HG02623 (cell line): ENCODE data around the gene KIF3B.
"Not testable (repeated sequence)": the region's sequence is repeated elsewhere in the genome, so short reads cannot be mapped to it uniquely, and the experiment has no call there.

Source experiments
- ATAC-seq: cut with Tn5 transposase; IDR thresholded peaks from one replicate; pipeline ENCODE4 v1.9.1; 2021; ENCODE audit warnings: moderate library complexity; ENCODE audit not compliant: unreplicated experiment

The KIF3B gene

GRCh38 chr20:32246208-32246607 lies 31.2 kb upstream of the KIF3B start:
- ATAC-seq: not testable (repeated sequence)

GRCh38 chr20:32248043-32248442 lies 29.4 kb upstream of the KIF3B start:
- ATAC-seq: no peak

GRCh38 chr20:32249030-32249738 lies 28.3 kb upstream of the KIF3B start:
- ATAC-seq: no peak

GRCh38 chr20:32251470-32251869 lies 26.0 kb upstream of the KIF3B start:
- no peak for ATAC-seq

- no peak for ATAC-seq
Measured at GRCh38 chr20:32252189-32252588, 25.3 kb upstream of the KIF3B start.

- ATAC-seq: not testable (repeated sequence)
Measured at GRCh38 chr20:32260973-32261372, 16.5 kb upstream of the KIF3B start.

- ATAC-seq: no peak
Measured at GRCh38 chr20:32261644-32262043, 15.8 kb upstream of the KIF3B start.

GRCh38 chr20:32263398-32263954 lies 14.0 kb upstream of the KIF3B start:
- no peak for ATAC-seq

GRCh38 chr20:32271620-32272019 lies 5.8 kb upstream of the KIF3B start:
- ATAC-seq: no peak

- ATAC-seq: no peak
Measured at GRCh38 chr20:32274359-32274758, 3.1 kb upstream of the KIF3B start.

GRCh38 chr20:32275163-32275562 lies 2.3 kb upstream of the KIF3B start:
- ATAC-seq: not testable (repeated sequence)

- ATAC-seq: peak; percentile 57
Measured at GRCh38 chr20:32278199-32278643, 770 bp downstream of the KIF3B start.

GRCh38 chr20:32281711-32282110 lies 4.3 kb downstream of the KIF3B start:
- ATAC-seq: no peak

- no peak for ATAC-seq
Measured at GRCh38 chr20:32282461-32282860, 5.0 kb downstream of the KIF3B start.

- ATAC-seq: no peak
Measured at GRCh38 chr20:32285082-32285620, 7.7 kb downstream of the KIF3B start.

- ATAC-seq: peak; percentile 73
Measured at GRCh38 chr20:32285621-32286371, 8.3 kb downstream of the KIF3B start.

- no peak for ATAC-seq
Measured at GRCh38 chr20:32287231-32287638, 9.8 kb downstream of the KIF3B start.

- ATAC-seq: no peak
Measured at GRCh38 chr20:32288225-32288849, 10.9 kb downstream of the KIF3B start.

- not testable (repeated sequence) for ATAC-seq
Measured at GRCh38 chr20:32289299-32289660, 11.8 kb downstream of the KIF3B start.

GRCh38 chr20:32289661-32290431 lies 12.4 kb downstream of the KIF3B start:
- no peak for ATAC-seq

- no peak for ATAC-seq
Measured at GRCh38 chr20:32291166-32291565, 13.7 kb downstream of the KIF3B start.
